ENCODE results near the gene LRRC4B.
A peak's percentile ranks its signal among the peaks of the same experiment; 100 is the strongest.

The LRRC4B gene

DNA sequence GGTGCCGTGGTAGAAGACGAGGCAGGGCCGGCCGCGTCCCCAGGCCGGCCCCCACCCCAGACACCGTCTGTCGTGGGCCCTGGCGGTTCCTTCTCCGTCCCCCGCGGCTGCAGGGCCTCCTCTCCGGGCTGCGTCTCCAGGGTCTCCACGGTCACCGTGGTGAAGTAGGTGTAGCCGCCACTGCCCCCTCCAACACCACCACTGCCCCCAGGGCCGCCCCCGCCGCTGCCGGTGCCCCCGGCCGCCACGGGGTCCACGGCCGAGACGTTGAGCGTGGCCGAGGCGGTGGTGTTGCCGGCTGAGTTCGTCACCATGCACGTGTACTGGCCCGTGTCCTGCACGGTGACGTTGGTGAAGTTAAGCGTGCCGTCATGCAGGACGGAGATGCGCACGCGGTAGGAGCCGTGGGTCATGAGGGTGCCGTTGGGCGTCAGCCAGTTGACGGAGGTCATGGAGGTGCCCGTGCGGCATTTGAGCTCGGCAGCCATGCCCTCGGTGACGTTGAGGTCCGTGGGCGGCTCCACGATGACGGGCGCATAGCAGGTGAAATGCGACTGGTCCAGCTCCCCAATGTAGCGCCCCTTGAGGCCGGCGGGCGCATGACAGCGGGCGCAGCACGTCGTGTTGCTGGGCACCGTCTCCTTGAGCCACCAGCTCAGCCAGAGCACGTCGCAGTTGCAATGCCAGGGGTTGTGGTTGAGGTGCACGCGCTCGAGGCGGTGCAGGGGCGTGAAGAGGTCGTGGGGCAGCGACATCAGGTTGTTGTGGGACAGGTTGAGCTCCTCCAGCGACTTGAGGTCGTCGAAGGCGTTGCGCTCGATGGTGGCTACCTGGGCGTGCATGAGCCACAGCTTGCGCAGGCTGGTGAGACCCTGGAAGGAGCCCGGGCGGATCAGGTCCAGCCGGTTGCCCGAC, 49.9 kb downstream of the LRRC4B start:
- DNase-seq = no peak

DNA sequence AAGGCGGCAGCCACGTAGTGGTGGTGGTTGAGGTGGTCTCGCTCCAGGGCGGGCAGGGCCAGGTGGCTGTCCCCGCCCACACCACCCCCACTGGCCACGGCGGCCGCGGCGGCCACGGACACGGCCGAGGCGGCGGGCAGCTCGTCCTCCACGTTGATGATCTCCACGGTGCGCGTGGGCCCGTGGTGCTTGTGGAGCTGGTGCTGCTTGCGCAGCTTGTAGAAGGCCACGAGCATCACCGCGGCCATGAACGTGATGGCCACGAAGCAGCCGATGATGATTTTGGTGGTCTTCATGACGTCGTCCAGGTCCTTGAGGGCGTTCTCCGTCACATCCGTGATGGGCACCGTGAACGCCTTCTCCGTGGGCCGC, 50.5 kb downstream of the LRRC4B start:
- DNase-seq = no peak

GRCh38 chr19:50516964-50517703, 51.1 kb downstream of the LRRC4B start:
- DNase-seq = no peak

DNA sequence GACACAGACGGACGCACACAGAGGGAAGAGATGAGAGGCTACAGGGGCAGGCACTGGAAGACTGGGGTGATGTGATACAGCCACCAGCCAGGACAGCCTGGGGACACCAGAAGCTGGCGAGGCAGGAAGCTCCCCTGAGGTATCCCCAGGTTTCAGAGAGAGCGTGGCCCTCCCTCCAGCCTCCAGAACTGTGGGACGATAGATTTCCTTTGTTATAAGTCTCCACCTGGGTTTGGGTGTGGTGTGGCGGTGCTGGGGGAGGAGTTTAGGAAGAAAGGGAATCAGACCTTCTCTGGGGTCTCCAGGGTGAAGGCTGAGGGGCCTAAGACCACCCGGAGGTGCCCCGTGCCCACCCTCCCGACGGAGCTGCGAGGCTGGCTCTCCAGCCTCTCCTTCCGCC, 51.8 kb downstream of the LRRC4B start:
- no peak for DNase-seq

DNA sequence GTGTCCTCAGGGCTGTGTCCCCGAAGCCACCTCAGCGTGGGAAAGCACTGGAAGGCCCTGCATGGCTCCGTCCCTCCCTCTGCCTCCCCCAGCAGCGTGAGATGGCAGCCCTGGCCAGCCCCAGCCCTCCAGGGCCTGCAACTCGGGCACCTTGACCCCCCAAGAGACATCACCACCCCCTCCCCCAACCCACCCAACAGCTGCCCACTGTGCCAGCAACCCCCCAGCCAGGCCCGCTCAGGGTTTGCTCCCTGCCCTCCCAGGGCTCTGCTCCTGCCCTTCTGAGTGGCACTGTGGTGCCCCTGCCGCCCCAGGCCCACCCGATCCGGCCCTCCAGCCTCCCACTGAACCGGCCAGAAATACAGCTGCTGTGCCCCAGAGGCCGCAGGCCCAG, 53.1 kb downstream of the LRRC4B start:
- DNase-seq = no peak

- DNase-seq = peak; percentile 50
These were observed 53.7 kb downstream of the LRRC4B start for GRCh38 chr19:50514346-50515167.

GRCh38 chr19:50513746-50514345, 54.4 kb downstream of the LRRC4B start, which contains the start of gene ASPDH:
TSS of gene ASPDH (minus strand) at chr19:50513913. CDS start at chr19:50513823, 90 bp downstream.
- DNase-seq = no peak

GRCh38 chr19:50512999-50513745, 55.1 kb downstream of the LRRC4B start:
- DNase-seq = no peak

GRCh38 chr19:50512112-50512998, 55.9 kb downstream of the LRRC4B start:
- DNase-seq = no peak

GRCh38 chr19:50511069-50511822, 57.0 kb downstream of the LRRC4B start, which contains the start of gene JOSD2:
TSS of gene JOSD2 (minus strand) at chr19:50511191. CDS start at chr19:50510431, 760 bp downstream.
- DNase-seq = peak; percentile 98

DNA sequence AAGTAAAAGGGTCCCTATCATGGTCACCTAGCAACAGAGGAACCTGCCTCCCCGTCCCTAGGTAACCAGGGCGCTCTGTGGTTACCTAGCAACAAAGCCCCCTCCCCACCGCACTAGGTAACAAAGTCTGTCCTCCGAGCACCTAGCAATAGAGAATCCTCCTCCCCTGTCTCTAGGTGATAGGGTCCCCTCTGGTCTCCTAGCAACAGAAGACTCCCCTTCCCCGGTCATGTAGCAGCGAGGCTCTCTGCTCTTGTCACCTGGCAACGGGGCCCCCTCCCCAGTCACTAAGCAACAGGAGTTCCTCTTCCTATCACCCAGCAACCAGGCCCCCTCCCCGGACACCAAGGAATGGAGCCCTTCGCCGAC, 57.6 kb downstream of the LRRC4B start:
- peak; percentile 83 for DNase-seq

DNA sequence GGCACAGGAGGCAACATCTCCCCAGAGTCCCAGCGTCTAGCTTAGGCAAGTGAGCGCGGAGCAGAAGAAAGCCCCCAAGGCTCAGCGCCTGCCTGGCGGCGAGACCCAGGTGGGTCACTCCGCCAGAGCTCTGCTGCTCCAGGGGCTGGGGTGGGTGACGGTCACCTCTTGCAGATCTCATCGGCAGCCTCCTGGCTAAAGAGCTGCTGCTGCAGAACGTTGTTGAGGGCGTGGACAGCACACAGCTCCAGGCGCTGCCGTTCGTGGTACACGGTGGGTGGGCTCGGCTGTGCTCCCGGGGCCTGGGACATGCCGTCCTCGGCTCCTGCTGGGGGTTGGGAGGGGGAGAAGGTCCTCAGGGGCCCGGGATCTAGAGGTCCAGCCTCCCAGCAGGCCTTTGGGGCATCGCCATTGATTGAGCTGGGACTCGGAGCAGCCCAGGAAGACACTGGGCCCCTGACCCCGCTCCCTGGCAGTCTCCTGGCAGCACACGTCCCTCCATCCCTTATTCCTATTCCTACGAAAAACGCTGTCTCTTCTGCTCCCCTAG, 58.0 kb downstream of the LRRC4B start:
- DNase-seq = no peak

- DNase-seq = no peak
These were observed 58.9 kb downstream of the LRRC4B start for GRCh38 chr19:50509366-50509765.

DNA sequence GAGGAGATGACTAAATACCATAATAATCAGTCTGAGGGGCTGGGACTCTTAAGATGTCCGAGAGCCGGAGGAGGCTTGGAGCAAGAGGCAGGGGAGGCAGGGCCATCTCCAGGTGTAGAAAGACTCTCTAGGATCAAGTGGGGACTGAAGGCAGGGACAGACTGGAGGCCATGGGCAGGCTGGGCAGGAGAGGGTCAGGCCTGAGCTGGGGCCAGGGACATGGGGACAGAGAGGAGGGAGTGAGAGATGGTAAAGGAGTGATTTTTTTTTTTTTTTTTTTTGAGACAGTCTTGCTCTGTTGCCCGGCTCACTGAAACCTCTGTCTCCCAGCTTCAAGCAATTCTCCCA, 59.4 kb downstream of the LRRC4B start:
- DNase-seq = no peak

DNA sequence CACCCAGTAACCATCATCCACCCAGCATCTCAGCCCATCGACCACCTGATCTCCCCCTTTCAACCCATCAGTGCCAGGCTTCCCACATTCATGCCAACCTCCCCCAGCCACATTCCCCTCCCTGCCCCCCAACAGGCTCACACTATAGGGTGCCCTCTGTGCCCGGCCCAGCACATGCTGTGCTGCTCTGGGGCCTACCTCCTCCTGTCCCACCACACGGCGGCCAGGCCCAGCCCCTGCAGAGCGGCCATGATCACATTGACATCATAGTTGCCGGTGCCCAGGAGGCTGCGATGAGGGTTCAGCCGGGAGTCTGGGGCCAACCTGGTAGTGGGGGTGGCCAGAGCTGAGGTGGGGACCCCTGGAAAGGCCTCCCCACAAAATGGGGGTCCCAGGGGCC, 60.9 kb downstream of the LRRC4B start:
- no peak for DNase-seq

GRCh38 chr19:50506700-50507099, 61.5 kb downstream of the LRRC4B start:
- no peak for DNase-seq

DNA sequence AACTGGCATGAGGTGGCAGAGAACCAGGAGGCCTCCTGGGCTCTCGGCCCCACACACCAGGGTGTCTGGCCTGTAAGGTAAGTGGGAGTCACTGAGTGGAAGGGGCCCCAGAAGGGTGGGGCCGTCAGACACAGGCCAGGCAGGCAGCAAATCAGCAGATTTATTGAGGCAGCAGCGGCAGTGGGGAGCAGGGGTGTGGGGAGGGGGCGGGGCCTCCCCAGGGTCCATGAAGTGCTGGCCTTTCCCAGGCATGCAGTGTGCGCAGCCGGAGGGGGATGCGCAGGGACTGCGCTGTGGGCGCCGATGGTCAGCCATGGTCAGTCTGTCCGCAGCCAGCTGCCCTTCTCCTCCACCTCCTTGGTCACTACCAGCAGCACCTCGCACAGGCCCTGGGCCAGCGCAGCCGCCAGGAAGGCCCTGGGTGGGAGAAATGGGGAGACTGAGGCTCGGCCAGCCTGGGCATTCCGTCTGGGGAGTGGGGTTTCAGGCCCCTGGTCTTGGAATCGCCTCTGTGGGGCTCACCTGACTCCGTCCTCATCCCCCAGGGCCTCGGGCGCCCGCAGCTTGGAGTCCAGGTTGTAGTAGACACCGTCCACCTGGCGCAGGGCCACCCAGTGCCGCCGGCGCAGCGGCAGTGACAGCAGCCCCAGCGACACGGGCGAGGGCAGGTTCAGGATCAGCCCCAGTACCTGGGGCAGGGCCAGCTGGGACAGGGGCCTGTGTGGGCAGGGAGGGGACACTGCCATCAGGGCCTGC, 62.2 kb downstream of the LRRC4B start:
- DNase-seq = no peak

DNA sequence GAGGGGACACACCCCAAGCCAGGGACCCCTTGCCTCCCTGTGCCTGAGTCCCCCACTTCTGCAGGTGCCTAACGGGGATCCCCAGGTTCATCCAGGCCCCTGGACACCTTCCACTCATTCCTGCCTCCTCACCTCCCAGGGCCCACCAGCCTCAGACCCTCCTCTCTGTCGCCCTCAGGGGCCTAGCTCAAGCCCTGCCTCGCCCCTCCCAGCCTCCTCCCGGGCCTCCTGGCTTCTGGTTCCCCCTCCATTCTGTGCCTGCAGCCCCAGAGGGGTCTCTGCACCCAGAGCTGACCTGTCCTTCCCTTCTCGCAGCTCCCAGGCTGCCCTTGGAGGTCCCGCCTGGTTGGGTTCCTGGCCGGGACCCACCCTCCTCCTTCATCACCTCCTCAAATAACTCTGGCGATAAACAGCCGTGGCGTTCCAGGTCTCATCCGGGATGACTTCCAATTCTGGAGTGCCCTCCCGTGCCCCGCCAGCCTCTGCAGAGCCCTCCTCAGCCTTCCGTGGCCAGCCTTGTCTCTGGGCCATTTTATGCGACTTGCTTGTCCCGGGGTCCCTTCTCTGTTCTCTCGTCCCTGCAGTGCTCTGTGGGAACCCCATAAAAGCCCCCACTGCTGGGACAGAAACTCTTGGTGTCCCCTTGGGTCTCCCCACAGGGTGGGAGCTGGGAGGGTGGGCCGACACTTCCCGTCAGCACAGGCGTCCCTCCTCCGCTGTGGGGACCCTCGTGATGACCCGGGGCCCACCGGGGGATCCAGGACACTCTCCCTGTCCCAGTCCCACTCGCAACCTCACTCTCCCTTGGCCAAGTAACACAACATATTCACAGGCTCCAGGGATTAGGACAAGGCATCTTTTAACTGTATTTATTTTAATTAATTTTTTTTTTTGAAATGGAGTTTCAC, 66.4 kb downstream of the LRRC4B start:
- DNase-seq = no peak
